ENCODE data around the gene CAPN7.

DNA sequence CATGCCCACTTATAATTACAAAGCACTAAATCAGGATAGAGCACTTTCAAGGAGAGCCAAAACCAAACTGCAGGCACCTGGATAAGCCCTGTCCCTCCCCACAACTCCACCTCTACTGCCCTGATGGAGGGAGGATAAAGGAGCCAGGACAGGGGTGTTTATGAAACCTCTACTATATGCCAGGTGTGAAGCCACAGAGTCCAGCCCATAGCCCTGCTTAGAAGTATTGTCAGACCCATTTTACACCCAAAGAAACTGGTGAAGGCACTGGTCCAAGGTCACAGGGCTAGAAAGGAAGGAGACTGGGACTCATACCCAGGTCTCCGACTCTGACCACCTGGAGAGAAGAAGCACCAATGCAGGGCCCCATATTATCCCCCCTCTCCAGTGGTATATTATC is 77.7 kb downstream of the CAPN7 start:
- TF ChIP-seq, protein P1, sequence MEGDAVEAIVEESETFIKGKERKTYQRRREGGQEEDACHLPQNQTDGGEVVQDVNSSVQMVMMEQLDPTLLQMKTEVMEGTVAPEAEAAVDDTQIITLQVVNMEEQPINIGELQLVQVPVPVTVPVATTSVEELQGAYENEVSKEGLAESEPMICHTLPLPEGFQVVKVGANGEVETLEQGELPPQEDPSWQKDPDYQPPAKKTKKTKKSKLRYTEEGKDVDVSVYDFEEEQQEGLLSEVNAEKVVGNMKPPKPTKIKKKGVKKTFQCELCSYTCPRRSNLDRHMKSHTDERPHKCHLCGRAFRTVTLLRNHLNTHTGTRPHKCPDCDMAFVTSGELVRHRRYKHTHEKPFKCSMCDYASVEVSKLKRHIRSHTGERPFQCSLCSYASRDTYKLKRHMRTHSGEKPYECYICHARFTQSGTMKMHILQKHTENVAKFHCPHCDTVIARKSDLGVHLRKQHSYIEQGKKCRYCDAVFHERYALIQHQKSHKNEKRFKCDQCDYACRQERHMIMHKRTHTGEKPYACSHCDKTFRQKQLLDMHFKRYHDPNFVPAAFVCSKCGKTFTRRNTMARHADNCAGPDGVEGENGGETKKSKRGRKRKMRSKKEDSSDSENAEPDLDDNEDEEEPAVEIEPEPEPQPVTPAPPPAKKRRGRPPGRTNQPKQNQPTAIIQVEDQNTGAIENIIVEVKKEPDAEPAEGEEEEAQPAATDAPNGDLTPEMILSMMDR (IDR thresholded peaks at IDR 0.05), result no peak
- no peak for TF ChIP-seq POLR2A (IDR thresholded peaks at IDR 0.05)
